Central memory CD8-positive, alpha-beta T cell (primary cell): Measurements from ENCODE around the gene MRPL24.

ENCODE experiments used
- ATAC-seq: fragments of 150-1000 bp; cut with Tn5 transposase; replicated peaks from 2 replicates; pipeline ENCODE4 v1.10.0; 2022; ENCODE audit warnings: mild to moderate bottlenecking, moderate FRiP score, moderate number of reproducible peaks; ENCODE audit not compliant: poor library complexity, severe bottlenecking; ENCODE audit errors: extremely low read depth
- DNase-seq, 2 donors: peaks; one replicate each; pipeline ENCODE4 v3.0.0; 2021; ENCODE audit warnings: low spot score in 2 of 2
- H3K27ac Mint-ChIP-seq: one replicate; pipeline ENCODE4 v1.8.0; 2022; ENCODE audit warnings: low read depth, mild to moderate bottlenecking, moderate library complexity, mixed read lengths
- H3K27me3 Mint-ChIP-seq: one replicate; pipeline ENCODE4 v1.8.0; 2022; ENCODE audit warnings: mixed read lengths
- H3K36me3 Mint-ChIP-seq: one replicate; pipeline ENCODE4 v1.8.0; 2022; ENCODE audit warnings: mild to moderate bottlenecking, moderate library complexity, mixed read lengths; ENCODE audit not compliant: insufficient read depth
- H3K4me1 Mint-ChIP-seq: one replicate; pipeline ENCODE4 v1.8.0; 2022; ENCODE audit warnings: mixed read lengths
- H3K4me3 Mint-ChIP-seq: one replicate; pipeline ENCODE4 v1.8.0; 2022; ENCODE audit warnings: mild to moderate bottlenecking, moderate library complexity, mixed read lengths
- H3K9me3 Mint-ChIP-seq: one replicate; pipeline ENCODE4 v1.8.0; 2022; ENCODE audit warnings: mixed read lengths

MRPL24 gene

GRCh38 chr1:156689953-156690674 is 50.8 kb downstream of the MRPL24 start:
- peaks cover 26% of the 10 kb centered on the region for H3K4me1 Mint-ChIP-seq
- no peaks in the 10 kb centered on the region for H3K36me3 Mint-ChIP-seq
- peaks cover 68% of the 10 kb centered on the region for H3K27me3 Mint-ChIP-seq
- no peak overlapping the region for H3K4me3 Mint-ChIP-seq
- no peak for ATAC-seq
- H3K27ac Mint-ChIP-seq: peak overlapping the region; percentile 83
- no peaks in the 10 kb centered on the region for H3K9me3 Mint-ChIP-seq
- DNase-seq: no peak

DNA sequence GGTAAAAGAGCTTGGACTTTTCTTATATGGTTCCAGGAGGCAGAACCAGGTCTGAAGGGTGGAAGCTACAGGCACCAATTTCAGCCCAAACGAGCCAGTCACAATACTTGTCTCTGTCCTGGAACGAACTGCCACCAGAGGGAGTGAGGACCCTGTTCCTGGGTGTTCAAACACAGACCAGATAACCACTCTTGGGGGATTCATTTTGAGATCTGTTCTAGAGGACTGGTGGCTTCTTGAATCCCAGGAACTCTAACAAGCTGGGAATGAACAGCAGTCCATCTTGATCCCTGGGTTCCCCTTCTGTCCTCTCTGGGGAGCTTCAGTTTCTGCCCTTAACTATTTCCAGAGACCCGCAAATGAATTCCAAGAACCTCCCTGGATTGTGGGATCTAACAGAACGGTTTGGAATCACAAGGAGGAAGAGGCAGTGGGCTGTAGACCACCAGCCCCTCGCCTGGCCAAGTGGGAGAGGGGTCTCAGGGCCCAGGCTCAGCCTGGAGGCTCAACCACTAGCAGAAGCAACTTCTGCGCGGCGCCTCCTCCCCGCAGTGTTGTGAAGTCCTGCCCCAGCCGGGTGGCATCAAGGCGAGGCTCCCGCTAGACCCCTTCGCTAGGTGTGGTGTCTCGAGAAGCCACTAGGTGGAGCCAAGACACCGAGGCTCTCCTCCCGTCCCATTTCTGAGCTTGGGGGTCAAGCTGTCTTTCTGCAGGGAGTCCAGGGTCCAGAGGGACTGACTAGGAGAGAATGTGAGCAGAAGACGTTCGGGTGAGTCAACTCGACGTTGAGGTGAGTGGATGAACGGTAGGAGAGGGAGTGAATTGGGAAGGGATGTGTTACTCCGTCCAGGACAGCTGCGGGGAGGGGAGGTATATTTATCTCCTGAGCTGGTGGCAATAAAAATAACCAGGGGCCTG is 51.6 kb downstream of the MRPL24 start:
- peak; percentile 96 for ATAC-seq
- no peaks in the 10 kb centered on the region for H3K36me3 Mint-ChIP-seq
- peaks cover 26% of the 10 kb centered on the region for H3K4me1 Mint-ChIP-seq
- peak overlapping the region; percentile 83 for H3K27ac Mint-ChIP-seq
- no peak overlapping the region for H3K4me3 Mint-ChIP-seq
- H3K27me3 Mint-ChIP-seq: peaks cover 68% of the 10 kb centered on the region
- peak; percentile 60 to 63 for DNase-seq
- H3K9me3 Mint-ChIP-seq: no peaks in the 10 kb centered on the region
